ENCODE results near the gene MICB. TPM values are rescaled to one million over a fixed set of nuclear protein-coding genes. Genes with fewer than 3 reads are reported as not detected.
"Not testable (repeated sequence)": the region's sequence is repeated elsewhere in the genome, so short reads cannot be mapped to it uniquely, and the experiment has no call there.

Gene MICB
- total RNA-seq, 1 donor from 2014 or later: 0.52 TPM

- Histone ChIP-seq H3K4me1 (ENCODE audit: control insufficient read depth in 3 of 3, insufficient read depth in 3 of 3, low read length in 3 of 3) (peaks cover 12% of the 10 kb centered on the region in 3 donors), H3K27me3 (ENCODE audit: control insufficient read depth in 3 of 3, insufficient read depth in 3 of 3, low read length in 3 of 3) (peaks cover 9 to 37% (median 22%) of the 10 kb centered on the region in 3 donors), H3K27ac (ENCODE audit: low read depth, low read length) (no peak overlapping the region), H3K4me3 (ENCODE audit: low read length in 3 of 3) (peak overlapping the region in 1 of 3 donors; percentile 30), H3K9ac (ENCODE audit: low read depth in 1 of 3, low read length in 3 of 3) (no peak overlapping the region), H3K9me3 (ENCODE audit: control insufficient read depth in 3 of 3, low read length in 3 of 3) (no peaks in the 10 kb centered on the region), H3K36me3 (ENCODE audit: control insufficient read depth in 3 of 3, insufficient read depth in 3 of 3, low read length in 3 of 3) (no peaks in the 10 kb centered on the region)
These were observed 803 bp downstream of the MICB start for GRCh38 chr6:31498748-31499147.

GRCh38 chr6:31499648-31500047, 1.7 kb downstream of the MICB start:
- H3K36me3 ChIP-seq (ENCODE audit: control insufficient read depth in 3 of 3, insufficient read depth in 3 of 3, low read length in 3 of 3); H3K4me1 ChIP-seq (ENCODE audit: control insufficient read depth in 3 of 3, insufficient read depth in 3 of 3, low read length in 3 of 3); H3K4me3 ChIP-seq (ENCODE audit: low read length in 3 of 3); H3K27ac ChIP-seq (ENCODE audit: low read depth, low read length); H3K9ac ChIP-seq (ENCODE audit: low read depth in 1 of 3, low read length in 3 of 3); H3K9me3 ChIP-seq (ENCODE audit: control insufficient read depth in 3 of 3, low read length in 3 of 3): not testable (repeated sequence)
- peaks cover 9 to 31% (median 20%) of the 10 kb centered on the region in 3 donors for H3K27me3 ChIP-seq (ENCODE audit: control insufficient read depth in 3 of 3, insufficient read depth in 3 of 3, low read length in 3 of 3)

- Histone ChIP-seq H3K27ac (ENCODE audit: low read depth, low read length) (no peak overlapping the region), H3K9ac (ENCODE audit: low read depth in 1 of 3, low read length in 3 of 3) (no peak overlapping the region), H3K27me3 (ENCODE audit: control insufficient read depth in 3 of 3, insufficient read depth in 3 of 3, low read length in 3 of 3) (peaks cover 9 to 35% (median 18%) of the 10 kb centered on the region in 3 donors), H3K4me1 (ENCODE audit: control insufficient read depth in 3 of 3, insufficient read depth in 3 of 3, low read length in 3 of 3) (peaks cover 2 to 5% (median 2%) of the 10 kb centered on the region in 3 donors), H3K36me3 (ENCODE audit: control insufficient read depth in 3 of 3, insufficient read depth in 3 of 3, low read length in 3 of 3) (peaks cover 0 to 6% (median 2%) of the 10 kb centered on the region in 3 donors), H3K4me3 (ENCODE audit: low read length in 3 of 3) (no peak overlapping the region), H3K9me3 (ENCODE audit: control insufficient read depth in 3 of 3, low read length in 3 of 3) (no peaks in the 10 kb centered on the region)
These were observed 4.6 kb downstream of the MICB start for GRCh38 chr6:31502586-31502985.

- Histone ChIP-seq H3K27me3 (ENCODE audit: control insufficient read depth in 3 of 3, insufficient read depth in 3 of 3, low read length in 3 of 3) (peaks cover 0 to 21% (median 3%) of the 10 kb centered on the region in 3 donors), H3K36me3 (ENCODE audit: control insufficient read depth in 3 of 3, insufficient read depth in 3 of 3, low read length in 3 of 3) (peaks cover 0 to 13% (median 3%) of the 10 kb centered on the region in 3 donors)
- H3K9ac ChIP-seq (ENCODE audit: low read depth in 1 of 3, low read length in 3 of 3); H3K27ac ChIP-seq (ENCODE audit: low read depth, low read length); H3K4me1 ChIP-seq (ENCODE audit: control insufficient read depth in 3 of 3, insufficient read depth in 3 of 3, low read length in 3 of 3); H3K4me3 ChIP-seq (ENCODE audit: low read length in 3 of 3); H3K9me3 ChIP-seq (ENCODE audit: control insufficient read depth in 3 of 3, low read length in 3 of 3): not testable (repeated sequence)
These were observed 11.1 kb downstream of the MICB start for GRCh38 chr6:31509036-31509435.

- no peak overlapping the region for H3K9ac ChIP-seq (ENCODE audit: low read depth in 1 of 3, low read length in 3 of 3)
- no peaks in the 10 kb centered on the region for H3K4me1 ChIP-seq (ENCODE audit: control insufficient read depth in 3 of 3, insufficient read depth in 3 of 3, low read length in 3 of 3)
- peaks cover 0 to 18% (median 2%) of the 10 kb centered on the region in 3 donors for H3K27me3 ChIP-seq (ENCODE audit: control insufficient read depth in 3 of 3, insufficient read depth in 3 of 3, low read length in 3 of 3)
- H3K27ac ChIP-seq (ENCODE audit: low read depth, low read length): no peak overlapping the region
- no peaks in the 10 kb centered on the region for H3K9me3 ChIP-seq (ENCODE audit: control insufficient read depth in 3 of 3, low read length in 3 of 3)
- H3K36me3 ChIP-seq (ENCODE audit: control insufficient read depth in 3 of 3, insufficient read depth in 3 of 3, low read length in 3 of 3): peaks cover 0 to 13% (median 3%) of the 10 kb centered on the region in 3 donors
- H3K4me3 ChIP-seq (ENCODE audit: low read length in 3 of 3): no peak overlapping the region
These were observed 12.1 kb downstream of the MICB start for GRCh38 chr6:31510007-31510406.

GRCh38 chr6:31513456-31514165, 15.7 kb downstream of the MICB start:
- H3K4me3 ChIP-seq (ENCODE audit: low read length in 3 of 3): no peak overlapping the region
- H3K27me3 ChIP-seq (ENCODE audit: control insufficient read depth in 3 of 3, insufficient read depth in 3 of 3, low read length in 3 of 3): peaks cover 0 to 3% (median 3%) of the 10 kb centered on the region in 3 donors
- no peaks in the 10 kb centered on the region for H3K4me1 ChIP-seq (ENCODE audit: control insufficient read depth in 3 of 3, insufficient read depth in 3 of 3, low read length in 3 of 3)
- no peaks in the 10 kb centered on the region for H3K9me3 ChIP-seq (ENCODE audit: control insufficient read depth in 3 of 3, low read length in 3 of 3)
- H3K36me3 ChIP-seq (ENCODE audit: control insufficient read depth in 3 of 3, insufficient read depth in 3 of 3, low read length in 3 of 3): peaks cover 0 to 6% (median 2%) of the 10 kb centered on the region in 3 donors
- no peak overlapping the region for H3K27ac ChIP-seq (ENCODE audit: low read depth, low read length)
- H3K9ac ChIP-seq (ENCODE audit: low read depth in 1 of 3, low read length in 3 of 3): no peak overlapping the region

- Histone ChIP-seq H3K36me3 (ENCODE audit: control insufficient read depth in 3 of 3, insufficient read depth in 3 of 3, low read length in 3 of 3) (no peaks in the 10 kb centered on the region), H3K27ac (ENCODE audit: low read depth, low read length) (no peak overlapping the region), H3K9me3 (ENCODE audit: control insufficient read depth in 3 of 3, low read length in 3 of 3) (no peaks in the 10 kb centered on the region), H3K27me3 (ENCODE audit: control insufficient read depth in 3 of 3, insufficient read depth in 3 of 3, low read length in 3 of 3) (no peaks in the 10 kb centered on the region), H3K4me1 (ENCODE audit: control insufficient read depth in 3 of 3, insufficient read depth in 3 of 3, low read length in 3 of 3) (no peaks in the 10 kb centered on the region), H3K4me3 (ENCODE audit: low read length in 3 of 3) (no peak overlapping the region), H3K9ac (ENCODE audit: low read depth in 1 of 3, low read length in 3 of 3) (no peak overlapping the region)
These were observed 23.9 kb downstream of the MICB start for GRCh38 chr6:31521835-31522234.

GRCh38 chr6:31525553-31525931, 27.6 kb downstream of the MICB start:
- no peaks in the 10 kb centered on the region for H3K9me3 ChIP-seq (ENCODE audit: control insufficient read depth in 3 of 3, low read length in 3 of 3)
- no peaks in the 10 kb centered on the region for H3K27me3 ChIP-seq (ENCODE audit: control insufficient read depth in 3 of 3, insufficient read depth in 3 of 3, low read length in 3 of 3)
- H3K27ac ChIP-seq (ENCODE audit: low read depth, low read length): no peak overlapping the region
- peaks cover 3 to 4% (median 4%) of the 10 kb centered on the region in 3 donors for H3K4me1 ChIP-seq (ENCODE audit: control insufficient read depth in 3 of 3, insufficient read depth in 3 of 3, low read length in 3 of 3)
- no peak overlapping the region for H3K4me3 ChIP-seq (ENCODE audit: low read length in 3 of 3)
- no peak overlapping the region for H3K9ac ChIP-seq (ENCODE audit: low read depth in 1 of 3, low read length in 3 of 3)
- H3K36me3 ChIP-seq (ENCODE audit: control insufficient read depth in 3 of 3, insufficient read depth in 3 of 3, low read length in 3 of 3): peaks cover 8 to 11% (median 9%) of the 10 kb centered on the region in 3 donors

GRCh38 chr6:31525932-31526591, 28.1 kb downstream of the MICB start:
- H3K4me3 ChIP-seq (ENCODE audit: low read length in 3 of 3): no peak overlapping the region
- H3K27ac ChIP-seq (ENCODE audit: low read depth, low read length): no peak overlapping the region
- H3K27me3 ChIP-seq (ENCODE audit: control insufficient read depth in 3 of 3, insufficient read depth in 3 of 3, low read length in 3 of 3): no peaks in the 10 kb centered on the region
- H3K9me3 ChIP-seq (ENCODE audit: control insufficient read depth in 3 of 3, low read length in 3 of 3): no peaks in the 10 kb centered on the region
- H3K9ac ChIP-seq (ENCODE audit: low read depth in 1 of 3, low read length in 3 of 3): no peak overlapping the region
- H3K36me3 ChIP-seq (ENCODE audit: control insufficient read depth in 3 of 3, insufficient read depth in 3 of 3, low read length in 3 of 3): peaks cover 14 to 16% (median 14%) of the 10 kb centered on the region in 3 donors
- peaks cover 3 to 4% (median 4%) of the 10 kb centered on the region in 3 donors for H3K4me1 ChIP-seq (ENCODE audit: control insufficient read depth in 3 of 3, insufficient read depth in 3 of 3, low read length in 3 of 3)

- no peak overlapping the region for H3K4me3 ChIP-seq (ENCODE audit: low read length in 3 of 3)
- no peaks in the 10 kb centered on the region for H3K9me3 ChIP-seq (ENCODE audit: control insufficient read depth in 3 of 3, low read length in 3 of 3)
These were observed 30.4 kb downstream of the MICB start for GRCh38 chr6:31528307-31528777.

More at GRCh38 chr6:31528307-31528777, 30.4 kb downstream of the MICB start:
- Histone ChIP-seq H3K27ac (ENCODE audit: low read depth, low read length) (no peak overlapping the region), H3K36me3 (ENCODE audit: control insufficient read depth in 3 of 3, insufficient read depth in 3 of 3, low read length in 3 of 3) (peaks cover 27 to 35% (median 32%) of the 10 kb centered on the region in 3 donors), H3K9ac (ENCODE audit: low read depth in 1 of 3, low read length in 3 of 3) (no peak overlapping the region), H3K27me3 (ENCODE audit: control insufficient read depth in 3 of 3, insufficient read depth in 3 of 3, low read length in 3 of 3) (no peaks in the 10 kb centered on the region), H3K4me1 (ENCODE audit: control insufficient read depth in 3 of 3, insufficient read depth in 3 of 3, low read length in 3 of 3) (peaks cover 3 to 4% (median 4%) of the 10 kb centered on the region in 3 donors)
